ENCODE data around the gene QSER1. TPM values are rescaled to one million over a fixed set of nuclear protein-coding genes. Genes with fewer than 3 reads are reported as not detected.
"Not testable (repeated sequence)": the region's sequence is repeated elsewhere in the genome, so short reads cannot be mapped to it uniquely, and the experiment has no call there.

QSER1 gene
- total and polyA plus RNA-seq, 7 donors: 1.2 to 41.0 (median 24.6) TPM

GRCh38 chr11:32963721-32964120 is 71.1 kb downstream of the QSER1 start:
- Histone ChIP-seq H3K4me1 (peaks cover 0 to 11% (median 0%) of the 10 kb centered on the region in 4 donors), H3K4me3 (no peak overlapping the region), H3K27ac (no peak overlapping the region), H3K36me3 (peaks cover 0 to 17% (median 3%) of the 10 kb centered on the region in 4 donors), H3K27me3 (no peaks in the 10 kb centered on the region), H3K9me3 (no peaks in the 10 kb centered on the region)
- TF ChIP-seq POLR2A (IDR thresholded peaks at IDR 0.05): no peak
- TF ChIP-seq EP300 (IDR thresholded peaks at IDR 0.05): no peak
- TF ChIP-seq CTCF (IDR thresholded peaks at IDR 0.05): no peak
- no peak for TF ChIP-seq POLR2AphosphoS5 (IDR thresholded peaks at IDR 0.05)
- intact Hi-C loops (cut with DNase I): loop anchor here (10.0 kb wide), 1 partner anchor 51 kb away; the partner anchor contains the start of gene DEPDC7
- 96 to 99% methylated on average over 2 of the region's 2 CpGs for whole genome bisulfite sequencing, 2 donors
- no peak for DNase-seq

- intact Hi-C loops (cut with DNase I): loop anchor here (10.0 kb wide), 1 partner anchor 46 kb away; the partner anchor contains the start of gene DEPDC7
- TF ChIP-seq POLR2A (IDR thresholded peaks at IDR 0.05): no peak
- TF ChIP-seq POLR2AphosphoS5 (IDR thresholded peaks at IDR 0.05): no peak
- no peak for TF ChIP-seq EP300 (IDR thresholded peaks at IDR 0.05)
- no peak for TF ChIP-seq CTCF (IDR thresholded peaks at IDR 0.05)
- no peaks in the 10 kb centered on the region for H3K27me3 ChIP-seq
These were observed 75.9 kb downstream of the QSER1 start for GRCh38 chr11:32968541-32968940.

GRCh38 chr11:32972233-32972632 is 79.6 kb downstream of the QSER1 start:
- DNase-seq; H3K9me3 ChIP-seq; H3K4me3 ChIP-seq; H3K27me3 ChIP-seq; H3K27ac ChIP-seq; intact Hi-C loops (cut with DNase I): not testable (repeated sequence)
- 98 to 99% methylated on average over 3 of the region's 3 CpGs for WGBS, 2 donors
- Histone ChIP-seq H3K36me3 (peaks cover 0 to 40% (median 0%) of the 10 kb centered on the region in 4 donors), H3K4me1 (peaks cover 0 to 23% (median 0%) of the 10 kb centered on the region in 4 donors)

More at GRCh38 chr11:32968541-32968940, 75.9 kb downstream of the QSER1 start:
- no peak overlapping the region for H3K27ac ChIP-seq
- WGBS, 2 donors: 85 to 90% methylated on average over 1 of the region's 1 CpG
- H3K9me3 ChIP-seq: no peaks in the 10 kb centered on the region
- no peak for DNase-seq
- peaks cover 0 to 28% (median 0%) of the 10 kb centered on the region in 4 donors for H3K36me3 ChIP-seq
- H3K4me3 ChIP-seq: no peak overlapping the region
- peaks cover 0 to 11% (median 0%) of the 10 kb centered on the region in 4 donors for H3K4me1 ChIP-seq

GRCh38 chr11:32972781-32973180 is 80.2 kb downstream of the QSER1 start:
- H3K36me3 ChIP-seq: peaks cover 0 to 45% (median 0%) of the 10 kb centered on the region in 4 donors
- H3K9me3 ChIP-seq: no peaks in the 10 kb centered on the region
- TF ChIP-seq EP300 (IDR thresholded peaks at IDR 0.05) (no peak), CTCF (IDR thresholded peaks at IDR 0.05) (no peak), POLR2AphosphoS5 (IDR thresholded peaks at IDR 0.05) (no peak), POLR2A (IDR thresholded peaks at IDR 0.05) (no peak)
- no peak overlapping the region for H3K4me3 ChIP-seq
- H3K27me3 ChIP-seq: no peaks in the 10 kb centered on the region
- intact Hi-C loops (cut with DNase I): no loop called here
- H3K4me1 ChIP-seq: peaks cover 0 to 21% (median 0%) of the 10 kb centered on the region in 4 donors
- no peak for DNase-seq
- H3K27ac ChIP-seq: peak overlapping the region in 1 of 4 donors; percentile 11
- WGBS, 2 donors: 92 to 93% methylated on average over 3 of the region's 3 CpGs

- intact Hi-C loops (cut with DNase I): no loop called here
- H3K27ac ChIP-seq: no peak overlapping the region
These were observed 90.0 kb downstream of the QSER1 start for GRCh38 chr11:32982626-32983025.

More at GRCh38 chr11:32982626-32983025, 90.0 kb downstream of the QSER1 start:
- no peak for DNase-seq
- H3K4me3 ChIP-seq: no peak overlapping the region
- WGBS, 2 donors: 68 to 90% methylated on average over 2 of the region's 2 CpGs
- peaks cover 0 to 6% (median 0%) of the 10 kb centered on the region in 4 donors for H3K36me3 ChIP-seq
- H3K27me3 ChIP-seq: no peaks in the 10 kb centered on the region
- no peaks in the 10 kb centered on the region for H3K4me1 ChIP-seq
- no peak for TF ChIP-seq CTCF (IDR thresholded peaks at IDR 0.05)
- TF ChIP-seq POLR2A (IDR thresholded peaks at IDR 0.05): no peak
- TF ChIP-seq POLR2AphosphoS5 (IDR thresholded peaks at IDR 0.05): no peak
- no peak for TF ChIP-seq EP300 (IDR thresholded peaks at IDR 0.05)
- no peaks in the 10 kb centered on the region for H3K9me3 ChIP-seq

Measured in sigmoid colon (tissue), 7 donors.